ENCODE results near the gene HYOU1.

The HYOU1 gene

DNA sequence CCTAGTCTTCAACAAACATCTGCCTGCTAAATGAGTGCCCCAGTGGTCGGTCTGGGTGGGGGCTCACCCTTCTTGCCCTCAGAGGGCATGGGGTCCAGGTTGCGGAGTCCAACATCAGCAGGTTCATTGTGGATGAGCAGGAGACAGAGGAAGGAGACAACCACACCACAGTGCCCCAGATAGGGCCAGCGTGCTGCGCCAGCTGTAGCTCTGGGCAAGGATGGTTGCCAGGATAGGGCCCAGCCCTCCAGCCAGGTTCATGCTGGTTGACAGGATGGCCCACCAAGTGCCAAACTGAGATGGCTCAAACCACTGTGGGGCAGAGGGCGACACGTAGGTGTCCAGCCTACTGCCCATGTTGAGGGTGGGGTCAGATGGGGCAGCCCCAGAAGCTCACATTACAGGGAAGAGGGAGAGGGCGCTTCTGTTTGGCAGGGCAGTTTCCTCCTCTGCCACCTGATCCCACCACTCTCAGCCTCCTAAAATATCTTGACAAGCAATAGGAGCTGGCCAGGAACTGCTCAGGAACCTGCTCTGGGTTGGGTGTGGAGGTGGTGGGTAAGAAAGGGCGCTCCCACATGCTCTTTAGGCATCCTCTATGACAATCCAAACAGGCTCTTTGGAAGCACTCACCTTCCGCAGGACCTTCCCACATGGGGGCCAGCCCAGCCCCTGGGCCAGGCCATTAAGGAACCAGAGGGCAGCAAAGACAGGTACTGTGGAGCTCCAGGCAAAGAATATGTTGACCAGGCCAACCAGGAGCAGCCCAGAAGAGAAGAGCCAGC lies 29.3 kb downstream of the HYOU1 start:
- DNase-seq = no peak
- Histone ChIP-seq H3K27ac (no peak overlapping the region), H3K9me3 (ENCODE audit: severe bottlenecking) (no peaks in the 10 kb centered on the region), H3K4me3 (ENCODE audit: low read depth, low read length) (no peak overlapping the region), H3K36me3 (peaks cover 66% of the 10 kb centered on the region), H3K27me3 (ENCODE audit: insufficient read depth, low read depth, severe bottlenecking) (no peaks in the 10 kb centered on the region)
- no peak for TF ChIP-seq CTCF (IDR thresholded peaks at IDR 0.05; ENCODE audit: low read depth, low read length)

- Histone ChIP-seq H3K4me3 (ENCODE audit: low read depth, low read length) (no peak overlapping the region), H3K36me3 (peaks cover 73% of the 10 kb centered on the region)
Observed at GRCh38 chr11:119026970-119027369, 30.0 kb downstream of the HYOU1 start.

GRCh38 chr11:119025978-119026766 lies 30.8 kb downstream of the HYOU1 start:
- DNase-seq = no peak
- Histone ChIP-seq H3K36me3 (peaks cover 80% of the 10 kb centered on the region), H3K9me3 (ENCODE audit: severe bottlenecking) (no peaks in the 10 kb centered on the region), H3K27me3 (ENCODE audit: insufficient read depth, low read depth, severe bottlenecking) (no peaks in the 10 kb centered on the region), H3K4me3 (ENCODE audit: low read depth, low read length) (no peak overlapping the region), H3K27ac (no peak overlapping the region)
- TF ChIP-seq CTCF (IDR thresholded peaks at IDR 0.05; ENCODE audit: low read depth, low read length) = no peak

More at GRCh38 chr11:119026970-119027369, 30.0 kb downstream of the HYOU1 start:
- H3K9me3 ChIP-seq (ENCODE audit: severe bottlenecking) = no peaks in the 10 kb centered on the region
- no peak for TF ChIP-seq CTCF (IDR thresholded peaks at IDR 0.05; ENCODE audit: low read depth, low read length)
- H3K27me3 ChIP-seq (ENCODE audit: insufficient read depth, low read depth, severe bottlenecking) = no peaks in the 10 kb centered on the region
- H3K27ac ChIP-seq = no peak overlapping the region
- no peak for DNase-seq

- peaks cover 86% of the 10 kb centered on the region for H3K36me3 ChIP-seq
- no peak for TF ChIP-seq CTCF (IDR thresholded peaks at IDR 0.05; ENCODE audit: low read depth, low read length)
- no peak for DNase-seq
- H3K27ac ChIP-seq = no peak overlapping the region
- no peak overlapping the region for H3K4me3 ChIP-seq (ENCODE audit: low read depth, low read length)
- H3K9me3 ChIP-seq (ENCODE audit: severe bottlenecking) = no peaks in the 10 kb centered on the region
- H3K27me3 ChIP-seq (ENCODE audit: insufficient read depth, low read depth, severe bottlenecking) = no peaks in the 10 kb centered on the region
Observed at GRCh38 chr11:119025541-119025940, 31.5 kb downstream of the HYOU1 start.

DNA sequence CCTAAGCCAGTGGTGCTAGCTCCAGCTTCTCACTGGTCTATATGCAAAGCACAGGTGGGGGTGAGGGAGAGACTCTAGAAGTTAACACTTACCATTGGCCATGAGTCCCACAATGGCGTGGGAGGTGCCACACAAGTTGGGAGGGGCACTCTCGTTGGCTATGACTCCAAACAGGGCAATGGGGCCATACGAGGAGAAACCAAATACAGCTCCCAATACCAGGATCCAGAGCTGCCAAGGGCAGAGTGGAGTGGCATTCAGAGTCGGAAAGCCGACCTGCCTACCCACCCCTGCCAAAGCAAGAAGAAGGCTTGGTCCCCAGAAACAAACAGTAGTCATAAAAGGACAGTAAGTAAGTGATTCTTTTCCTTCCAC lies 31.9 kb downstream of the HYOU1 start:
- Histone ChIP-seq H3K4me3 (ENCODE audit: low read depth, low read length) (no peak overlapping the region), H3K9me3 (ENCODE audit: severe bottlenecking) (no peaks in the 10 kb centered on the region), H3K27ac (no peak overlapping the region), H3K36me3 (peaks cover 88% of the 10 kb centered on the region), H3K27me3 (ENCODE audit: insufficient read depth, low read depth, severe bottlenecking) (no peaks in the 10 kb centered on the region)
- DNase-seq = no peak
- no peak for TF ChIP-seq CTCF (IDR thresholded peaks at IDR 0.05; ENCODE audit: low read depth, low read length)
